Right renal cortex interstitium (tissue), 3 donors: ENCODE measurements around the gene TAS2R20. TPM values are rescaled to one million over a fixed set of nuclear protein-coding genes. Genes with fewer than 3 reads are reported as not detected.
"Not testable (repeated sequence)": the region's sequence is repeated elsewhere in the genome, so short reads cannot be mapped to it uniquely, and the experiment has no call there.

Experiments
- DNase-seq, 3 donors: peaks; one replicate each; pipeline ENCODE4 v3.0.0-alpha.2; 2013; ENCODE audit warnings: low read depth in 3 of 3, low spot score in 2 of 3
- polyA plus RNA-seq, 3 donors: library from polyadenylated mRNA; unstranded; fragments of 120-200 nt; gene quantifications; one replicate each; pipeline ENCODE4 v1.2.1, GENCODE V29; 2013; ENCODE audit not compliant: insufficient read length in 3 of 3

TAS2R20 gene, protein sequence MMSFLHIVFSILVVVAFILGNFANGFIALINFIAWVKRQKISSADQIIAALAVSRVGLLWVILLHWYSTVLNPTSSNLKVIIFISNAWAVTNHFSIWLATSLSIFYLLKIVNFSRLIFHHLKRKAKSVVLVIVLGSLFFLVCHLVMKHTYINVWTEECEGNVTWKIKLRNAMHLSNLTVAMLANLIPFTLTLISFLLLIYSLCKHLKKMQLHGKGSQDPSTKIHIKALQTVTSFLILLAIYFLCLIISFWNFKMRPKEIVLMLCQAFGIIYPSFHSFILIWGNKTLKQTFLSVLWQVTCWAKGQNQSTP
- polyA plus RNA-seq = 1 to 10 TPM in 2 of 3 donors, under 1 TPM in 1; 0.89 to 1.2 (median 1.1) TPM

DNA sequence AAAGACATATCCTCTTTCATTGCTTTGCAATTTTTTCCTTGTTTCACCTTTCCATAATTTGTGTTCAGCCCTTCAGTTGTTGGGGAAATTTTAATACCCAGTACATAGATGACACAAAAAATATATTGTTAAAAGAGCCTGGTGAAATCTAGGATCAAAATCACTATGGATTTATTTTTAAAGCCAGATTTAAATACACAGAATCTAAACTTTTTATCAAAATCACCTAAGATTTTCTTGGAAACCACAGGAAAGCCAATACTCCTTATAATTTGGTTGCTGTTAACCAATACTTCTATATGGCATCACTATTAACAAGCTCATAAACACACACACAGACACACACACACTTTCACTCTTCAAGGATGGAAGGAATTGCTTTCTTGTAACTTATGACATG is at the start of gene TAS2R20:
Gene TAS2R20 (minus strand): TSS at position 101 of the 400 bp plus-strand sequence. CDS start 429 bp downstream, outside the sequence.
- no peak for DNase-seq

DNA sequence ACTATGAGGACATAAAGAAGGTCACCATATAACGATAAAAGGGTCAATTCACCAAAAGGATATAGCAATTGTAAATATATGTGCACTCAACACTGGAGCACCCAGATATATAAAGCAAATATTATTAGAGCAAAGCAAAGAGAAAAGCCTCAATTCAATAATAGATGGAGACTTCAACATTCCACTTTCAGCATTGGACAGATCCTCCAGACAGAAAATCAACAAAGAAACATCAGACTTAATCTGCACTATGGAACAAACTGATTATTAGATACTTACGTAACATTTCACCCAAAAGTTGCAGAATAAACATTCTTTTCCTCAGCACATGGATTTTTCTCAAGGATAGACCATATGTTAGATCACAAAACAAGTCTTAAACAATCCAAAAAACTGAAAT is 43.3 kb upstream of the TAS2R20 start:
- not testable (repeated sequence) for DNase-seq

DNA sequence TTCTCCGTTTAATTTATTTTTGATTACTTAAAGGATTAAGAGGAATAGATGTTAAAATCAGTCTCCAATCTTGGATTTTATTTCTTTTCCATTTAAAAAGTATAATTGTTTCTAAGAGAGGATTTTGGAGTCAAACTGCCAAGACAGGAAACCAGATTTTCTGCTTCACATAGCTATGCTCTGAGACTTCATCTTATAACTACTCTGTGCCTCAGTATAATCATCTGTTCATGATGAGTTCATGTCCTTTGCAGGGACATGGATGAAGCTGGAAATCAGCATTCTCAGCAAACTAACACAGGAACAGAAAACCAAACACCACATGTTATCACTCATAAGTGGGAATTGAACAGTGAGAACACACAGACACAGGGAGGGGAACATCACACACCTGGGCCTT is 42.1 kb upstream of the TAS2R20 start:
- DNase-seq = no peak

DNA sequence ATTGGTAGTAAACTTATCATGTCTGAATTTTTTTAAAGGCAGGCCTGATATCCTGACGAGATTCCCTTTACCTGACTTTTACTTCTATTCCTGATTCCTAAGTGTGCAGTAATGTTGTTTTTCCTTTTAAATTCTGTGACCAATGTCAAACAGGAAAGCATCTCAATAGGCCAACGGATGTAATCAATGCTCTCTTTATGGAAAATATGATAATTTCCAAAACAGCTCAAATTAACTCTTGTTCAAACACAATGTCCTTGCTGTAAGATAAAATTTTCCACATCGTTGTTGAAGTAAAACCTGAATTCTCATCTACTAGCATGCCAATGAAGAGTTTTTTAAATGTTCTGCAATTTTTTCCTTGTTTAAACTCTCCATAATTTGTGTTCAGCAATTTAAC is 41.1 kb upstream of the TAS2R20 start:
- DNase-seq = no peak

GRCh38 chr12:11033959-11034358 is 35.9 kb upstream of the TAS2R20 start:
- not testable (repeated sequence) for DNase-seq

- DNase-seq = no peak
Measured at GRCh38 chr12:11031307-11031706, 33.2 kb upstream of the TAS2R20 start, which contains the start of gene TAS2R31. TAS2R31 (minus strand) TSS chr12:11031407; CDS start chr12:11031335, 72 bp downstream.

DNA sequence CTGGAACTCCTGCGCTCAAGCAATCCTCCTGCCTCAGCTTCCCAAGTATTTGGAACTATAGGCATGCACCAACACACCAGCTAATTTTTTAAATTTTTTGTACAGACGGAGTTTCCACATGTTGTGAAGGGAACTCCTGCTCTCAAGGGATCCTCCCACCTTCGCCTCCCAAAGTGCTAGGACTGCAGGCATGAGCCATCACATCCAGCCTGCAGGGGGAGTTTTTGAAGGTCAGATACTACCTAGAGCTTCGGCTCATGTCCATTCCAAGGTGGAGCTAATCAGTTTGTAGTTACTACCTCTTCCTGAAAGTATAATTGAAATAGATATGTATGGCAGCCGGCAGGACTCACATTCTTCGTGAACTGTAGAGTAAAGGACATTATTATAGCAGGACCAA is 28.0 kb upstream of the TAS2R20 start:
- no peak for DNase-seq

GRCh38 chr12:11023387-11023786 is 25.3 kb upstream of the TAS2R20 start:
- no peak for DNase-seq

- DNase-seq = no peak
Measured at GRCh38 chr12:11022520-11022919, 24.4 kb upstream of the TAS2R20 start, which contains the start of gene TAS2R19. TAS2R19 (minus strand) TSS chr12:11022620; CDS start chr12:11022571, 49 bp downstream.

DNA sequence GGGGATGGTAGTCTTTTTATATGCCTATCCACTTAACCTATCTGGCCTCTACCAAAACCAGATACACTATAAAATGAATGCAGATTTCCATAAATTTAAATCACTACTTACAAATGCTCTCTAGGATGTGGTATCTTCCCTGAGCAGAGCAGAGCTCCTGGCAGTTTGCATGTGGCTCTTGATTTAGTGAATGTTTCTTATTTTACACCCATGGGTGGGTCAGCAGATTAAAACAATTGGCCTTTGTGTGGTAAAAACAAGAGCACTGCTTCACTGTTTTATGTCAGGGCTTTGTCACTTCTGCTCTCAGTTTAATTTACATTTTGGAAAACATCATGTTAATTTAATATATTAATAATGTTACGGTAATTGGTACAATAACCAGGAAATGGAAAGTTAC is 18.8 kb upstream of the TAS2R20 start:
- no peak for DNase-seq

DNA sequence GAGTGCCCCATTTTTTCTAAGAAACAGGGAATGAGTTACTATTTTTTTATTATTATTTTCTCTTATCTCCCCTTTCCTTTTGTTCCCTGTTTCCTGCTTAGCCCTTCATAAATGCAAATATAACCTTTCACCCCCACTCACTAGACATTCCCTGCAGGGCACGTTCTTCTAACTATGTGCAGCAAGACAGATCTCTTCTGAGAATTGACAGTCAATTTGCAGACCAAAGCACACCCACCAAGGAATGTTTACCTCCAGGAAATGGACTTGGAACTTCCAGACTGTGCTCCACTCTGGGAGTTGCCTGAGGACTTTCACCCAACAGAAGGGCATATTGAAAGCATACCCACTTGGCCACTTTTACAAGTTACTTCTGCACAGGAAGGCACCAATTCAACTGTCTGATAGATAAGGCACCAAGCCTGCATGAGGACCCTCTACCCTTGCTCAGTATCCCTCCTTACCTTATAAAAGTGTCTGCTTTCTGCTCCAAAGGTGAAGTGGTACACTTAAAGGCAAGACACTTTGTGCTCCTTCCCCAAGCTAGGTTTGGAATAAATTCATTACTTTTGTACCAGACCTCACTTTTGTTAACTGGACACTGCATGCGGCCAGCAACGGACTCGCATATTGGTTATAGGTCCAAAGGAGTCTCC is 17.8 kb upstream of the TAS2R20 start:
- no peak for DNase-seq

- no peak for DNase-seq
Measured at GRCh38 chr12:11014234-11014633, 16.1 kb upstream of the TAS2R20 start.

- no peak for DNase-seq
Measured at GRCh38 chr12:11007608-11008007, 9.5 kb upstream of the TAS2R20 start.

DNA sequence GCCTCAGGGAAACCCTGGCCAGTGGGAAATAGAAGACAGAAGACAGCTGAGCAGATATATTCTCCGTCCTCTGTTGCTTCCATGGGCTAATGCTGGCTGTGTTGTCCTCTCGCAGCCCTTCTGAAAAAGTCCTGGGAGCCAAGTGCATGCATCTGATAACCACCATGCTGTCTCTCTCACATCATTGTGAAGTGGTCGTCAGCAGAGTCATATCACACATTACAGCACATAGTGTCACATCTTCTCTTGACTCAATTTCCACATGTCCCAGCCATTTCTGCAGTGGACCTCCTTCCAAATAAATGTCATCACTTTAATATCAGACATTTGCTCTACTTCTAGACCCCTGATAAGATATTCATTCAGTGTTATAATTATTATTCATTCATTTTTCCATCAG is 3.8 kb downstream of the TAS2R20 start:
- no peak for DNase-seq

GRCh38 chr12:10989107-10989506 is 9.0 kb downstream of the TAS2R20 start:
- no peak for DNase-seq

- no peak for DNase-seq
Measured at GRCh38 chr12:10986812-10987211, 11.3 kb downstream of the TAS2R20 start, which contains the start of gene TAS2R50. TAS2R50 (minus strand) TSS chr12:10986912; CDS start chr12:10986860, 52 bp downstream.

DNA sequence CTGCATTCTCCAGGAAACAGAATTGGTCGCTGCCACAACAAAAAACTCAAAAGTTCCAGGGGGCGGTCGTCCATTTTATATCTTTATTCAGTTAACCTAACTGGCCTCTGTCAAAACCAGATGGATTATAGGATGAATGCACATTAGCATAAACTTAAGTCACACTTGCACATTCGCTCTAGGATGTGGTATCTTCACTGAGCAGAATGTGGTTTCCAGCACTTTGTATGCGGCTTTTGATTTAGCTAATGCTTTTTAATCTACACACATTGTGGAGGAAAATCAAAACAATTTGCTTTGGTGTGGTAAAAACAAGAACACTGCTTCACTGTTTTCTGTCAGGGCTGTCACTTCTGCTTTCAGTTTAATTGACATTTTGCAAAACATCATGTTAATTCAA is 15.9 kb downstream of the TAS2R20 start:
- DNase-seq = no peak

- DNase-seq = no peak
Measured at GRCh38 chr12:10974965-10975364, 23.1 kb downstream of the TAS2R20 start.

GRCh38 chr12:10968765-10969456 is 29.2 kb downstream of the TAS2R20 start:
- no peak for DNase-seq

- no peak for DNase-seq
Measured at GRCh38 chr12:10967409-10967808, 30.7 kb downstream of the TAS2R20 start.

GRCh38 chr12:10966314-10966713 is 31.8 kb downstream of the TAS2R20 start:
- no peak for DNase-seq
